ENCODE measurements around the gene GUCY1B1.

Gene GUCY1B1

GRCh38 chr4:155734065-155734464 lies 24.8 kb upstream of the GUCY1B1 start:
- Histone ChIP-seq H3K36me3 (ENCODE audit: insufficient read depth, low read length) (no peaks in the 10 kb centered on the region), H3K9ac (ENCODE audit: insufficient read length) (no peak overlapping the region), H3K9me3 (ENCODE audit: low read depth, low read length) (no peaks in the 10 kb centered on the region), H3K4me3 (no peak overlapping the region), H3K27ac (no peak overlapping the region)
- no peak for DNase-seq (ENCODE audit: low read depth, low spot score)
- TF ChIP-seq EZH2 (IDR thresholded peaks at IDR 0.05) (no peak), POLR2AphosphoS5 (IDR thresholded peaks at IDR 0.05; ENCODE audit: borderline replicate concordance, low read depth, low read length) (no peak), FOXP2 (optimal IDR thresholded peaks at IDR 0.05; ENCODE audit: control extremely low read depth, extremely low read length, insufficient read depth) (no peak)

GRCh38 chr4:155734951-155735350 lies 23.9 kb upstream of the GUCY1B1 start:
- Histone ChIP-seq H3K36me3 (ENCODE audit: insufficient read depth, low read length) (no peaks in the 10 kb centered on the region), H3K9me3 (ENCODE audit: low read depth, low read length) (no peaks in the 10 kb centered on the region), H3K27ac (no peak overlapping the region), H3K4me3 (no peak overlapping the region), H3K9ac (ENCODE audit: insufficient read length) (no peak overlapping the region)
- DNase-seq (ENCODE audit: low read depth, low spot score) = no peak
- no peak for TF ChIP-seq EZH2 (IDR thresholded peaks at IDR 0.05)
- TF ChIP-seq POLR2AphosphoS5 (IDR thresholded peaks at IDR 0.05; ENCODE audit: borderline replicate concordance, low read depth, low read length) = no peak
- TF ChIP-seq FOXP2 (optimal IDR thresholded peaks at IDR 0.05; ENCODE audit: control extremely low read depth, extremely low read length, insufficient read depth) = no peak

GRCh38 chr4:155735496-155735895 lies 23.3 kb upstream of the GUCY1B1 start:
- no peak for TF ChIP-seq EZH2 (IDR thresholded peaks at IDR 0.05)
- H3K4me3 ChIP-seq = no peak overlapping the region
- no peaks in the 10 kb centered on the region for H3K36me3 ChIP-seq (ENCODE audit: insufficient read depth, low read length)
- H3K27ac ChIP-seq = no peak overlapping the region
- DNase-seq (ENCODE audit: low read depth, low spot score) = no peak
- no peak overlapping the region for H3K9ac ChIP-seq (ENCODE audit: insufficient read length)
- no peaks in the 10 kb centered on the region for H3K9me3 ChIP-seq (ENCODE audit: low read depth, low read length)

GRCh38 chr4:155738548-155738947 lies 20.3 kb upstream of the GUCY1B1 start:
- Histone ChIP-seq H3K9ac (ENCODE audit: insufficient read length) (no peak overlapping the region), H3K27ac (no peak overlapping the region), H3K9me3 (ENCODE audit: low read depth, low read length) (no peaks in the 10 kb centered on the region), H3K36me3 (ENCODE audit: insufficient read depth, low read length) (no peaks in the 10 kb centered on the region), H3K4me3 (no peak overlapping the region)
- TF ChIP-seq FOXP2 (optimal IDR thresholded peaks at IDR 0.05; ENCODE audit: control extremely low read depth, extremely low read length, insufficient read depth) = no peak
- no peak for TF ChIP-seq EZH2 (IDR thresholded peaks at IDR 0.05)
- TF ChIP-seq POLR2AphosphoS5 (IDR thresholded peaks at IDR 0.05; ENCODE audit: borderline replicate concordance, low read depth, low read length) = no peak
- no peak for DNase-seq (ENCODE audit: low read depth, low spot score)

- Histone ChIP-seq H3K36me3 (ENCODE audit: insufficient read depth, low read length) (no peaks in the 10 kb centered on the region), H3K4me3 (no peak overlapping the region), H3K27ac (no peak overlapping the region), H3K9me3 (ENCODE audit: low read depth, low read length) (no peaks in the 10 kb centered on the region), H3K9ac (ENCODE audit: insufficient read length) (no peak overlapping the region)
- DNase-seq (ENCODE audit: low read depth, low spot score) = no peak
- TF ChIP-seq POLR2AphosphoS5 (IDR thresholded peaks at IDR 0.05; ENCODE audit: borderline replicate concordance, low read depth, low read length) = no peak
- no peak for TF ChIP-seq FOXP2 (optimal IDR thresholded peaks at IDR 0.05; ENCODE audit: control extremely low read depth, extremely low read length, insufficient read depth)
- TF ChIP-seq EZH2 (IDR thresholded peaks at IDR 0.05) = no peak
Measured at GRCh38 chr4:155741546-155741945, 17.3 kb upstream of the GUCY1B1 start.

- H3K9ac ChIP-seq (ENCODE audit: insufficient read length) = no peak overlapping the region
- no peak for DNase-seq (ENCODE audit: low read depth, low spot score)
- H3K27ac ChIP-seq = no peak overlapping the region
- no peaks in the 10 kb centered on the region for H3K9me3 ChIP-seq (ENCODE audit: low read depth, low read length)
- TF ChIP-seq EZH2 (IDR thresholded peaks at IDR 0.05) (no peak), POLR2AphosphoS5 (IDR thresholded peaks at IDR 0.05; ENCODE audit: borderline replicate concordance, low read depth, low read length) (no peak), FOXP2 (optimal IDR thresholded peaks at IDR 0.05; ENCODE audit: control extremely low read depth, extremely low read length, insufficient read depth) (no peak)
- H3K36me3 ChIP-seq (ENCODE audit: insufficient read depth, low read length) = no peaks in the 10 kb centered on the region
- no peak overlapping the region for H3K4me3 ChIP-seq
Measured at GRCh38 chr4:155742310-155743015, 16.4 kb upstream of the GUCY1B1 start.

GRCh38 chr4:155745984-155746383 lies 12.8 kb upstream of the GUCY1B1 start:
- no peaks in the 10 kb centered on the region for H3K36me3 ChIP-seq (ENCODE audit: insufficient read depth, low read length)
- no peak for TF ChIP-seq FOXP2 (optimal IDR thresholded peaks at IDR 0.05; ENCODE audit: control extremely low read depth, extremely low read length, insufficient read depth)
- no peak for TF ChIP-seq POLR2AphosphoS5 (IDR thresholded peaks at IDR 0.05; ENCODE audit: borderline replicate concordance, low read depth, low read length)
- TF ChIP-seq EZH2 (IDR thresholded peaks at IDR 0.05) = no peak
- H3K4me3 ChIP-seq = no peak overlapping the region
- DNase-seq (ENCODE audit: low read depth, low spot score) = no peak
- H3K9me3 ChIP-seq (ENCODE audit: low read depth, low read length) = no peaks in the 10 kb centered on the region
- no peak overlapping the region for H3K9ac ChIP-seq (ENCODE audit: insufficient read length)
- no peak overlapping the region for H3K27ac ChIP-seq

GRCh38 chr4:155748039-155748438 lies 10.8 kb upstream of the GUCY1B1 start:
- no peak for DNase-seq (ENCODE audit: low read depth, low spot score)
- TF ChIP-seq FOXP2 (optimal IDR thresholded peaks at IDR 0.05; ENCODE audit: control extremely low read depth, extremely low read length, insufficient read depth) (no peak), EZH2 (IDR thresholded peaks at IDR 0.05) (no peak), POLR2AphosphoS5 (IDR thresholded peaks at IDR 0.05; ENCODE audit: borderline replicate concordance, low read depth, low read length) (no peak)

GRCh38 chr4:155749041-155749440 lies 9.8 kb upstream of the GUCY1B1 start:
- no peak for DNase-seq (ENCODE audit: low read depth, low spot score)
- TF ChIP-seq FOXP2 (optimal IDR thresholded peaks at IDR 0.05; ENCODE audit: control extremely low read depth, extremely low read length, insufficient read depth) = no peak
- TF ChIP-seq EZH2 (IDR thresholded peaks at IDR 0.05) = no peak
- TF ChIP-seq POLR2AphosphoS5 (IDR thresholded peaks at IDR 0.05; ENCODE audit: borderline replicate concordance, low read depth, low read length) = no peak
- no peaks in the 10 kb centered on the region for H3K9me3 ChIP-seq (ENCODE audit: low read depth, low read length)
- no peak overlapping the region for H3K27ac ChIP-seq
- H3K36me3 ChIP-seq (ENCODE audit: insufficient read depth, low read length) = no peaks in the 10 kb centered on the region
- H3K9ac ChIP-seq (ENCODE audit: insufficient read length) = no peak overlapping the region
- H3K4me3 ChIP-seq = no peak overlapping the region

More at GRCh38 chr4:155748039-155748438, 10.8 kb upstream of the GUCY1B1 start:
- Histone ChIP-seq H3K9ac (ENCODE audit: insufficient read length) (no peak overlapping the region), H3K36me3 (ENCODE audit: insufficient read depth, low read length) (no peaks in the 10 kb centered on the region), H3K9me3 (ENCODE audit: low read depth, low read length) (no peaks in the 10 kb centered on the region), H3K4me3 (no peak overlapping the region), H3K27ac (no peak overlapping the region)

Measured in SK-N-MC (cell line).